HEK293 (cell line): ENCODE results near the gene FDX2.

ENCODE experiments used
- CTCF ChIA-PET: fragments of 350-600 bp; formaldehyde crosslinking; extraction: SDS; loops from one replicate; lab custom pipeline; 2021; ENCODE audit warnings: antibody characterized with exemption; lab: Yijun Ruan, JAX
- POLR2A ChIA-PET: fragments of 300-600 bp; formaldehyde crosslinking; extraction: SDS; loops from one replicate; lab custom pipeline; 2020; ENCODE audit warnings: antibody characterized with exemption, inconsistent platforms; lab: Yijun Ruan, JAX
- H3K27ac ChIP-seq: fragments of 200-500 bp; sonication (Bioruptor generic); 2 replicates; pipeline ENCODE4 v1.5.1; 2014; ENCODE audit warnings: low read depth, low read length, control low read depth, inconsistent platforms; ENCODE audit errors: extremely low read depth
- H3K36me3 ChIP-seq, 2 experiments: fragments of 200-500 bp in 1 of 2; sonication (Bioruptor generic) in 1 of 2; 1 replicate in 1 of 2; 2 replicates in 1 of 2; pipeline ENCODE4 v1.5.1; 2014 to 2017; ENCODE audit warnings: inconsistent platforms in 2 of 2, low read length in 2 of 2; ENCODE audit not compliant: control insufficient read depth in 2 of 2, insufficient read depth in 1 of 2
- H3K4me1 ChIP-seq: fragments of 200-500 bp; sonication (Bioruptor generic); 2 replicates; pipeline ENCODE4 v1.5.1; 2014; ENCODE audit warnings: mild to moderate bottlenecking, low read length, inconsistent platforms; ENCODE audit not compliant: control insufficient read depth, insufficient read depth
- H3K4me3 ChIP-seq: 2 replicates; pipeline ENCODE4 v1.5.1; 2011; ENCODE audit warnings: low read depth, mild to moderate bottlenecking, control low read depth, low read length, moderate library complexity
- H3K9me3 ChIP-seq: fragments of 200-500 bp; sonication (Bioruptor generic); 2 replicates; pipeline ENCODE4 v1.5.1; 2014; ENCODE audit warnings: low read depth, low read length, inconsistent platforms; ENCODE audit not compliant: control insufficient read depth, insufficient read depth
- CTCF ChIP-seq: fragments of 450-650 bp; formaldehyde crosslinking; IDR thresholded peaks from 2 replicates; pipeline ENCODE4 v1.5.1; 2016; ENCODE audit warnings: missing biosample characterization, missing genetic modification characterization
- GLIS1 ChIP-seq: fragments of 450-650 bp; formaldehyde crosslinking; IDR thresholded peaks from 2 replicates; pipeline ENCODE4 v1.5.1; 2016; ENCODE audit warnings: missing biosample characterization, missing genetic modification characterization
- KLF9 ChIP-seq: fragments of 450-650 bp; formaldehyde crosslinking; IDR thresholded peaks from 2 replicates; pipeline ENCODE4 v1.5.1; 2016; ENCODE audit warnings: missing biosample characterization, missing genetic modification characterization, low read depth
- SP2 ChIP-seq: fragments of 450-650 bp; formaldehyde crosslinking; IDR thresholded peaks from 2 replicates; pipeline ENCODE4 v1.5.1; 2016; ENCODE audit warnings: missing biosample characterization, missing genetic modification characterization
- YY2 ChIP-seq: fragments of 450-650 bp; formaldehyde crosslinking; IDR thresholded peaks from 2 replicates; pipeline ENCODE4 v1.5.1; 2016; ENCODE audit warnings: missing biosample characterization, missing genetic modification characterization
- ZFHX2 ChIP-seq: fragments of 450-650 bp; formaldehyde crosslinking; conservative IDR thresholded peaks from 2 replicates; pipeline ENCODE4 v1.5.1; 2016; ENCODE audit warnings: missing biosample characterization, missing genetic modification characterization
- ZNF10 ChIP-seq: fragments of 450-650 bp; formaldehyde crosslinking; IDR thresholded peaks from 2 replicates; pipeline ENCODE4 v1.5.1; 2017; ENCODE audit warnings: missing biosample characterization, missing genetic modification characterization
- ZNF155 ChIP-seq: fragments of 450-650 bp; formaldehyde crosslinking; IDR thresholded peaks from 2 replicates; pipeline ENCODE4 v1.5.1; 2016; ENCODE audit warnings: missing biosample characterization, missing genetic modification characterization
- ZNF2 ChIP-seq: fragments of 450-650 bp; formaldehyde crosslinking; IDR thresholded peaks from 2 replicates; pipeline ENCODE4 v1.5.1; 2016; ENCODE audit warnings: missing biosample characterization, missing genetic modification characterization
- ZNF280C ChIP-seq: fragments of 450-650 bp; formaldehyde crosslinking; IDR thresholded peaks from 2 replicates; pipeline ENCODE4 v1.5.1; 2016; ENCODE audit warnings: missing biosample characterization, missing genetic modification characterization
- ZNF37A ChIP-seq: fragments of 450-650 bp; IDR thresholded peaks from 2 replicates; pipeline ENCODE4 v1.5.1; 2018; ENCODE audit warnings: missing biosample characterization, missing genetic modification characterization
- ZNF449 ChIP-seq: fragments of 450-650 bp; formaldehyde crosslinking; IDR thresholded peaks from 2 replicates; pipeline ENCODE4 v1.5.1; 2017; ENCODE audit warnings: missing biosample characterization, mild to moderate bottlenecking, missing genetic modification characterization, moderate library complexity
- ZNF514 ChIP-seq: fragments of 450-650 bp; formaldehyde crosslinking; IDR thresholded peaks from 2 replicates; pipeline ENCODE4 v1.5.1; 2016; ENCODE audit warnings: missing biosample characterization, missing genetic modification characterization
- ZNF530 ChIP-seq: fragments of 450-650 bp; formaldehyde crosslinking; IDR thresholded peaks from 2 replicates; pipeline ENCODE4 v1.5.1; 2016; ENCODE audit warnings: low read depth, missing biosample characterization, missing genetic modification characterization
- ZNF585B ChIP-seq: fragments of 450-650 bp; formaldehyde crosslinking; IDR thresholded peaks from 2 replicates; pipeline ENCODE4 v1.5.1; 2016; ENCODE audit warnings: missing biosample characterization, missing genetic modification characterization
- ZNF692 ChIP-seq: fragments of 450-650 bp; formaldehyde crosslinking; IDR thresholded peaks from 2 replicates; pipeline ENCODE4 v1.5.1; 2016; ENCODE audit warnings: missing biosample characterization, missing genetic modification characterization
- ZSCAN4 ChIP-seq: fragments of 450-650 bp; formaldehyde crosslinking; IDR thresholded peaks from 2 replicates; pipeline ENCODE4 v1.5.1; 2017; ENCODE audit warnings: missing biosample characterization, missing genetic modification characterization

The FDX2 gene

GRCh38 chr19:10361569-10362011 lies 45.8 kb upstream of the FDX2 start (continued):
- TF ChIP-seq ZFHX2 (tag by site-specific recombination) = peak; percentile 99
- 0 out of 2 replicates have a peak, but pooled peaks have one; percentile 6 for TF ChIP-seq ZNF692 (tag by site-specific recombination)
- TF ChIP-seq ZNF449 (tag by site-specific recombination) = no peak
- TF ChIP-seq ZNF10 (tag by site-specific recombination) = no peak
- TF ChIP-seq ZNF155 (tag by site-specific recombination) = no peak
- TF ChIP-seq KLF9 (tag by site-specific recombination) = peak; percentile 81

- no peaks in the 10 kb centered on the region for H3K4me1 ChIP-seq
- H3K9me3 ChIP-seq = no peaks in the 10 kb centered on the region
- no peak overlapping the region for H3K4me3 ChIP-seq
- POLR2A ChIA-PET = no interaction called here
- no peak for TF ChIP-seq ZNF530 (tag by site-specific recombination)
- TF ChIP-seq SP2 (tag by site-specific recombination) = no peak
- no peak for TF ChIP-seq ZNF280C (tag by site-specific recombination)
- TF ChIP-seq ZNF585B (tag by site-specific recombination) = no peak
- no peak for TF ChIP-seq ZNF37A (tag by site-specific recombination)
- no peak for TF ChIP-seq GLIS1 (tag by site-specific recombination)
- TF ChIP-seq ZNF514 = no peak
- TF ChIP-seq YY2 (tag by site-specific recombination) = no peak
- no peak for TF ChIP-seq CTCF (tag by site-specific recombination)
- no peak for TF ChIP-seq ZNF2 (tag by site-specific recombination)
- no peak for TF ChIP-seq ZSCAN4 (tag by site-specific recombination)
- H3K27ac ChIP-seq = no peak overlapping the region
- peaks cover 16 to 69% of the 10 kb centered on the region in 2 experiments; a peak in 2 of 3 replicates for H3K36me3 ChIP-seq
- CTCF ChIA-PET = interaction anchor here (0.6 kb wide), 1 partner anchor 284 kb away, joined by 3 read pairs; no protein-coding TSS in a partner anchor
Observed at GRCh38 chr19:10356431-10356830, 40.6 kb upstream of the FDX2 start.
